ENCODE data around the gene NDC1.

The NDC1 gene

DNA sequence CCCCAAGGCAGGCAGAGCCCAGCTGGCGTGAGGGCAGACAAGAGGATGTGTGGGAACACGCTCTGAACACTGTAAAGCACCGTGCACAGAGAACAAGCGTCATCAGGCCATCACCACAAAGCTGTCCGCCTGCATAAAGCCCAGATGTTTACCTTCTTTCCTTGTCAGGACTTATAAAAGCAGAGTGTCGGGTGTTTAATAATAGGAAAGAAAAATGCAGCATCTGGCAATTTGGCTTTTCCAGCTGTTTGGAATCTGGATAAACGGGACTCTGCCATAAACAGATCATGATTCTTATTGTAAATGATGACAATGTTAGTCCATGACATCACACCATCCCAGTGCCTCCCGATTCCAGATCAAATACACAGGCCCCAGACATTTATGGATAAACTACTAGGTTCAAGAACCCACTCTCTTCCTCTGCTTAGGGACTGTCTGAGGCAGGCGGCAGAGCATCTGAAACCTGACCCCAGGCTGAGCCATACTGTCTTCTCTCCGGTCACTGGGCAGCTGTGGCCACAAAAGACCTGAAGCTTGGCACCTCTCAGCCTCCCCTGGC lies 103.4 kb downstream of the NDC1 start:
- H3K27ac ChIP-seq: no peak overlapping the region

DNA sequence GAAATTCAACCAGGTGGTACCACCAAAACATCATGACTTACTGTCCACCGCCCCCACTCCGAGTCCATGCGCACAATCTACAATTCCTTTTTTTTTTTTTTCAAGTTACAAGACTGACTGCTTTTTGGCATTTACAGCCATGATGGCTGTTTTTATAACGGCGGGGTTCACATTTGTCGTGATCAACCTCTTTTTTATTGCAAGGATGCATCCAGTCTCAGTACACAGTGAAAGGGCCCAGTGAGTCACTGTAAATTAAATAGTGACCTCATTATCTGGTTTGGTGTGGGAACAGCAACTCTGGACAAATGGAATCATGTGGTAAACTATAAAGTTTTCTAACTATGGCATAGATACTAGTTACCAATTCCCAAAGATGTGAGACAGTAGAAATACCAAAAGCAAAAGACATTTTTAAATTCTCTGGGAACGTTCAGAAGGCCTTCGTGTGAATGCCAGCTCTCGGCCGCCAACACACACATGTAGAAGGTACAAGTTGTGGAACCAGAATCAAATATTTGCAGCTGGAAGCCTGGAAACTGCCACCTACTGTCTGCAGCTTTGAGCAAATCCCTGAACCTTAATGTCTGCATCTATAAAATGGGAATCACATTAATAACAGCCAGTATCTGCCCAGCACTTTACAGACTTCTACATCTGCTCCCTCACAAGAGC lies 104.0 kb downstream of the NDC1 start:
- no peak overlapping the region for H3K27ac ChIP-seq

More for the DNA sequence above, 103.4 kb downstream of the NDC1 start:
- TF ChIP-seq, protein P1, sequence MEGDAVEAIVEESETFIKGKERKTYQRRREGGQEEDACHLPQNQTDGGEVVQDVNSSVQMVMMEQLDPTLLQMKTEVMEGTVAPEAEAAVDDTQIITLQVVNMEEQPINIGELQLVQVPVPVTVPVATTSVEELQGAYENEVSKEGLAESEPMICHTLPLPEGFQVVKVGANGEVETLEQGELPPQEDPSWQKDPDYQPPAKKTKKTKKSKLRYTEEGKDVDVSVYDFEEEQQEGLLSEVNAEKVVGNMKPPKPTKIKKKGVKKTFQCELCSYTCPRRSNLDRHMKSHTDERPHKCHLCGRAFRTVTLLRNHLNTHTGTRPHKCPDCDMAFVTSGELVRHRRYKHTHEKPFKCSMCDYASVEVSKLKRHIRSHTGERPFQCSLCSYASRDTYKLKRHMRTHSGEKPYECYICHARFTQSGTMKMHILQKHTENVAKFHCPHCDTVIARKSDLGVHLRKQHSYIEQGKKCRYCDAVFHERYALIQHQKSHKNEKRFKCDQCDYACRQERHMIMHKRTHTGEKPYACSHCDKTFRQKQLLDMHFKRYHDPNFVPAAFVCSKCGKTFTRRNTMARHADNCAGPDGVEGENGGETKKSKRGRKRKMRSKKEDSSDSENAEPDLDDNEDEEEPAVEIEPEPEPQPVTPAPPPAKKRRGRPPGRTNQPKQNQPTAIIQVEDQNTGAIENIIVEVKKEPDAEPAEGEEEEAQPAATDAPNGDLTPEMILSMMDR (conservative IDR thresholded peaks at IDR 0.05): no peak

DNA sequence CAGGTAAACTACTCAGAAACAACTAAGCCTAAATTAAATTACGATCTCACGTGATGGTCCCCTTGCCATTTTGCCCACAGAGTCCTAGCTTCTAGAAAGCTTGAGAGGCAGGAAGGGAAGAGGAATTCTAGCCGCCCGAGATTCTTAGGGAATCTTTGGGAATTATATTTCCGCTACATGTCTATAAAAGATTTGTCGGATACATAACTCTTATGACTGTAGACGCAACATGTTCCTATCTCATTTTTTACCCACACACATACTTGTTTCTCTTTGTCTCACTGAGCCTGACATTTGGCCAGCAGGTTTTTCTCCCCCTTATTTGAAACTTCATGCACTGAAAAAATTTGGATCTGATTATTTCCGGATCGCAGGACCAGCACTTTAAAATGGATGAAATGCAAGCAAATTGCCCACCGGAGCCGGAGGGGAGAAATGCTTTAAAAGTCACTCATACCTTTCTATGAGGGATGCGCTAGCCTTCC lies 104.6 kb downstream of the NDC1 start:
- TF ChIP-seq, protein P1 (conservative IDR thresholded peaks at IDR 0.05): no peak
- H3K27ac ChIP-seq: no peak overlapping the region

More for the DNA sequence above, 104.0 kb downstream of the NDC1 start:
- TF ChIP-seq, protein P1 (conservative IDR thresholded peaks at IDR 0.05): no peak

DNA sequence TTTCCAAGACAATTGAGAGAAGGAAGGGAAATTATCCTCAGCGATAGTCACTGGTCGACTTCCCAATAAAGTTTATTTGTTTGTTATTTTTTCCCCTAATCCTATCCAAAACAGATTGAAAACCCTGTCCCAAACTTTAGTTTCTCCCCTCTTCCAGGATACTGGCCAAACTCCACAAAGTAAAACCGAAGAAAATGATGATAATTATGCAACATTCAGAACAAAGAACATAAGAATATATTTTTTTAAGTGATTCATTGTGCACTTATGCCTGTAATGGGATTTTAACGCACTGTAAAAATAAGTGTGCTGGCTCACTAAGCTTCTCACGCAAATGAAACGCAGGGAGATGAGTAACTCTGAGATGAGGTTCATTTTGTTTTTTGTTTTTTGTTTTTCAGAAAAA lies 105.2 kb downstream of the NDC1 start:
- TF ChIP-seq, protein P1 (conservative IDR thresholded peaks at IDR 0.05): no peak

DNA sequence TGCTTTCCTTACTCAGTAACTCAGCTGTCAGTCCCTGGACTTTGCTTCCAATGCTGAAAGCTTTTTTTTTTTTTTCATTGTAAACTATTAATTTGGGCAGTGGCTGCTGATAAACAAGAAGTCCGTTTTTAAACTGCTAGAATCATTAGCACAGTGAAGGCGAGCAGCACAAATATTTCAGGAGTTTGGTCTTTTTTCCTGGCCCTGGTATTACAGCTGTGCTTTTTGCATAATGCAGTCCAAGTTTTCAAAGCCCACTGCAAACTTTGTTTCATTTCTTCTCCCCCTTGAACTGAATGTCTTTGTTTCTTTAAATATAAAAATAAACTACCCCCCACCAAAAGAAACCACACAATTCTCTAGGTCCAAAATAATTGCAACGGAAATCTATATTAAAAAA lies 105.7 kb downstream of the NDC1 start:
- H3K27ac ChIP-seq: no peak overlapping the region
- TF ChIP-seq, protein P1 (conservative IDR thresholded peaks at IDR 0.05): no peak

More for the DNA sequence above, 105.2 kb downstream of the NDC1 start:
- H3K27ac ChIP-seq: no peak overlapping the region

DNA sequence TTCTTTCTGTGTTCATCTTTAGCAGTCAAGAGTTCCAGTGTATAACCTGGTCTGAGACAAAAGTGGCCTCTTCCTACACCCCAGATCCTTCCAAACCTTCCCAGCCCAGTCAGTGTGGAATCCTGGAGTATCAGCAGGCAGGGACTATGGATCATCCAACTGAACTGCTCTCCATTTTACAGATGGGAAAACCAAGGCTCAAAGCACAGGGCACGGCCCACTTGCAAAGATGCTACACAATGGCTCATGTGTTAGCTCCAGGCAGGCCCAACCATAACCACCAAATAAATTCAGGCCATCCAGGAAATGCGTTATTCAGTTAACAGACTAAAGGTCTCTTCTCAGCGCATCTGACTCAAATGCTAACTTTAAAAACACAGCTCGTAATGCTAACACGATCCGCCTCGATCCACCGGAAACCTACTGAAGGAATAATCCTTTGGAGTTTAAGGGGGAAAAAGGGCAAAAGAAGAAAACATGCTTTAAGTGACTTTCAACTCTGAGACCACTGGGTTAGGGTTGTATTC lies 106.3 kb downstream of the NDC1 start:
- no peak overlapping the region for H3K27ac ChIP-seq
- TF ChIP-seq, protein P1 (conservative IDR thresholded peaks at IDR 0.05): no peak

DNA sequence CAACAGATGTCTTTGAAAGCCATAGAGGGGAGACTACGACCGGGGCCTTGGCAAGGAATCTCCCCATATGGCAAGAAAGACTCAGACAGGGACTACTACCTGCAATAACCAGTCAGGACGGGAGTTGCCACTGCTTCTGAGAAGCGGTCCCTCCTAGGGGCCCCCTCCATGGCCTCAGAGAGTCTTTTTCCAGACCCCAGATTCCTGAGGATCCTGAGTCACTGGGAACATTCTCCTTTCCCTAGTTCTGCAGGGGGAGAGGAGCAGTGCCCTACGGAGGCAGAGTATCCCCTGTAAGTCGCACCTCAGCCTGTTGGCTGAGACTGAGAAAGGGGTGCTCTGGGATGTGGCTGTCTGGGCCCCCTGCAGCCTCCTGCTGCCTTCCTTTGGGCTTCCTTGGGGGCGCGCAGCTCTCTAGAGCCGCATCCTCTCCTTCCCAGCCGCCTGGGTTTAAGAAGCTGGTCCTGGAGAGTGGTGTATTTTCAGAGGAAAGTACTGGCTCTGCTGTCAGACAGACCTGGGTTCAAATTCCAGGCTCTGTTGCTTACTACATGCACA lies 107.0 kb downstream of the NDC1 start:
- no peak overlapping the region for H3K27ac ChIP-seq
- TF ChIP-seq, protein P1 (conservative IDR thresholded peaks at IDR 0.05): no peak
